Activated naive CD8-positive, alpha-beta T cell treated with anti-CD3 and anti-CD28 coated beads, Interleukin-2, amount 50 U/mL, for 16 hours (primary cell): Measurements from ENCODE around the gene SEC24B.
"Not testable (repeated sequence)": the region's sequence is repeated elsewhere in the genome, so short reads cannot be mapped to it uniquely, and the experiment has no call there.

ENCODE experiments used
- DNase-seq: peaks from one replicate; pipeline ENCODE4 v3.0.0-alpha.2; 2020; ENCODE audit warnings: low read depth, low spot score

The SEC24B gene

GRCh38 chr4:109576462-109576861, 142.8 kb downstream of the SEC24B start:
- no peak for DNase-seq

- DNase-seq = no peak
Observed at GRCh38 chr4:109578846-109579245, 145.2 kb downstream of the SEC24B start.

GRCh38 chr4:109579997-109580396, 146.4 kb downstream of the SEC24B start:
- not testable (repeated sequence) for DNase-seq

GRCh38 chr4:109588176-109588575, 154.6 kb downstream of the SEC24B start:
- peak; percentile 20 for DNase-seq

- DNase-seq = no peak
Observed at GRCh38 chr4:109589119-109589518, 155.5 kb downstream of the SEC24B start.

- no peak for DNase-seq
Observed at GRCh38 chr4:109589605-109590004, 156.0 kb downstream of the SEC24B start.
